Measurements from ENCODE around the gene XPO6.
A peak's percentile ranks its signal among the peaks of the same experiment; 100 is the strongest.

XPO6 gene

DNA sequence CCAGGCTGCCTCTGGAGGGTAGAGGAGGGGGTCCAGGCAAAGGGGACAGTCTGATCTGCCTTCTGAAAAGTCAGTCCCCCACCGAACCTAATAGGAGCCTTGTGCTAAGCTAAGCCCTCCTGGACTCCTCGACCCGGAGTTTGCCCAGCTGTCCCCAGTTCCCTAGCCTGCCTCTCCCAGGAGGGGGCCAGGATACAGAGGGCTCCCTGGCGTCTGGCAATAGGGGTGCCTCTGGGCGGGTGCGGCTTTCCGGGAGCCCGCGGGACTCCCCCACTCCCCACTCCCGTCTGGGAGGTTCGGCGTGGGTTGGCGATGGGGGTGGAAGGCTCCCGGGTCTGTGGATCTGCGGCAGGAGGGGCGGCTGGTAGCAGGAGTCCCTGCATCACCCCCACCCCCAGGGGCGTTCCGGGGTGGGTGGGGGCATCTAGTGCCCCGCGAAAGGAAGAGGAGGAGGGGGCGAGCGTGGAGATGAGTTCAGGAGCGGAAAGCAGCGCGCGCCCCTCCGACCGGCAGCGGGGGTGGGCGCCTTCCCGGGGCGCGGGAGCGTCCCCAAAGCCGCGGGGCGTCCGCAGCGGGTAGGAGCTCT, 149.4 kb downstream of the XPO6 start:
- CTCF ChIA-PET: interaction anchor here (0.6 to 1.5 kb wide), 5 partner anchors 8 to 90 kb away, joined by 3 to 8 read pairs (median 4); no protein-coding TSS in a partner anchor

DNA sequence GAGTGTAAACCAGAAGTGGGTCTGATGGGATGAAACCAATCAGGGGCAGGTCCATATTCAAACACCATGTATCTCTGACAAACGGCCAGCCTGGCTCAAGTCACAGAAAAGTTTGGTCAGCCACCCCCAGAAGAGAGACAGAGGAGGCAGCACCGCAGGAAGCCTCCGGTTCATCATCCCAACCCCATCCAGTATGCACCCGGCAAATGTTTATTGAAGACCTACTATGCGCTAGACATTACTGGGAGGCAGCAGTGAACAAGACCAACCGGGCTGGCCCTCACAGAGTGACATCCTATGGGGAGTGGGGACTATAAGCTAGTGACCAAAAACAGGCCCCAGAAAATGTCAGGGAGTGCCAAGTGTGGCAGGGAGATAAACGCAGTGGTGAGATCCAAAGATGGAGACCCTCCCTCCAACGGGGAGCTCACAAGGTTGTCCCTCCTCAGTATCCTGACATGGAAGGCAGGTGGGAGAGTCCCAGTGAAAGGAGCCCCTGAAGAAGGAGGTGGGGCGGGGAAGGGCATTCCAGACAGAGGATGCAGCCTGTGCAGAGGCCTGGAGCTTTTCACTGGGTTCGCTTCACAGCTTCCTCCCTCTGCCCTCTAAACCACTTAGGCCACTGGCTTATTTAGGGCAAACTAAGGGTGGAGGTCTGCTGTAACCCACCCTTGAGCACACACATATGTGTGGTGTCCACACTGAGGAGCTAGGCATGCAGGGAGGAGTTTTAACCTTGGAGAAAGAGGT, 150.2 kb downstream of the XPO6 start:
- 89% methylated on average over 7 of the region's 10 CpGs for WGBS (ENCODE audit: insufficient coverage)
- Histone ChIP-seq H3K4me1 (ENCODE audit: control extremely low read depth in 1 of 4, control insufficient read depth in 4 of 4, insufficient read depth in 4 of 4, low read length in 3 of 4) (peaks cover 0 to 16% (median 9%) of the 10 kb centered on the region in 4 experiments), H3K27me3 (replicated peaks in 2 of 5; ENCODE audit: control insufficient read depth in 4 of 5, insufficient read depth in 5 of 5, low read length in 4 of 5) (peaks cover 0 to 84% (median 37%) of the 10 kb centered on the region in 5 experiments), H3K9me3 (ENCODE audit: control extremely low read depth in 1 of 5, control insufficient read depth in 4 of 5, insufficient read depth in 2 of 5, low read depth in 1 of 5, low read length in 4 of 5) (no peaks in the 10 kb centered on the region), H3K4me3 (ENCODE audit: control insufficient read depth in 1 of 7, extremely low read depth in 1 of 7, insufficient read depth in 4 of 7, low read depth in 2 of 7, low read length in 6 of 7) (no peak overlapping the region), H3K36me3 (ENCODE audit: control insufficient read depth in 4 of 4, insufficient read depth in 4 of 4, low read length in 3 of 4) (no peaks in the 10 kb centered on the region), H3K27ac (ENCODE audit: insufficient read depth in 1 of 2, low read depth in 1 of 2, low read length in 2 of 2, poor library complexity in 1 of 2, severe bottlenecking in 2 of 2) (no peak overlapping the region)
- DNase-seq: no peak
- POLR2A ChIA-PET: interaction anchor here (0.7 kb wide), 1 partner anchor 399 kb away, joined by 3 read pairs; no protein-coding TSS in a partner anchor
- CTCF ChIA-PET: interaction anchor here (1.1 to 1.5 kb wide), 3 partner anchors 9 to 89 kb away, joined by 4 to 8 read pairs (median 5); no protein-coding TSS in a partner anchor

More for the DNA sequence above, 149.4 kb downstream of the XPO6 start:
- peaks cover 0 to 16% (median 9%) of the 10 kb centered on the region in 4 experiments for H3K4me1 ChIP-seq (ENCODE audit: control extremely low read depth in 1 of 4, control insufficient read depth in 4 of 4, insufficient read depth in 4 of 4, low read length in 3 of 4)
- H3K27ac ChIP-seq (ENCODE audit: insufficient read depth in 1 of 2, low read depth in 1 of 2, low read length in 2 of 2, poor library complexity in 1 of 2, severe bottlenecking in 2 of 2): no peak overlapping the region
- 4% methylated on average over 25 of the region's 39 CpGs for WGBS (ENCODE audit: insufficient coverage)
- peak overlapping the region in 3 of 7 experiments; percentile 45 to 68 (median 59) for H3K4me3 ChIP-seq (ENCODE audit: control insufficient read depth in 1 of 7, extremely low read depth in 1 of 7, insufficient read depth in 4 of 7, low read depth in 2 of 7, low read length in 6 of 7)
- POLR2A ChIA-PET: interaction anchor here (0.7 kb wide), 1 partner anchor 400 kb away, joined by 3 read pairs; no protein-coding TSS in a partner anchor
- DNase-seq: no peak
- H3K27me3 ChIP-seq (replicated peaks in 2 of 5; ENCODE audit: control insufficient read depth in 4 of 5, insufficient read depth in 5 of 5, low read length in 4 of 5): peaks cover 0 to 86% (median 39%) of the 10 kb centered on the region in 5 experiments
- H3K9me3 ChIP-seq (ENCODE audit: control extremely low read depth in 1 of 5, control insufficient read depth in 4 of 5, insufficient read depth in 2 of 5, low read depth in 1 of 5, low read length in 4 of 5): no peaks in the 10 kb centered on the region
- no peaks in the 10 kb centered on the region for H3K36me3 ChIP-seq (ENCODE audit: control insufficient read depth in 4 of 4, insufficient read depth in 4 of 4, low read length in 3 of 4)

- Histone ChIP-seq H3K27ac (ENCODE audit: insufficient read depth in 1 of 2, low read depth in 1 of 2, low read length in 2 of 2, poor library complexity in 1 of 2, severe bottlenecking in 2 of 2) (no peak overlapping the region), H3K4me1 (ENCODE audit: control extremely low read depth in 1 of 4, control insufficient read depth in 4 of 4, insufficient read depth in 4 of 4, low read length in 3 of 4) (peaks cover 0 to 16% (median 9%) of the 10 kb centered on the region in 4 experiments), H3K4me3 (ENCODE audit: control insufficient read depth in 1 of 7, extremely low read depth in 1 of 7, insufficient read depth in 4 of 7, low read depth in 2 of 7, low read length in 6 of 7) (no peak overlapping the region), H3K36me3 (ENCODE audit: control insufficient read depth in 4 of 4, insufficient read depth in 4 of 4, low read length in 3 of 4) (no peaks in the 10 kb centered on the region), H3K27me3 (replicated peaks in 2 of 5; ENCODE audit: control insufficient read depth in 4 of 5, insufficient read depth in 5 of 5, low read length in 4 of 5) (peaks cover 0 to 73% (median 33%) of the 10 kb centered on the region in 5 experiments), H3K9me3 (ENCODE audit: control extremely low read depth in 1 of 5, control insufficient read depth in 4 of 5, insufficient read depth in 2 of 5, low read depth in 1 of 5, low read length in 4 of 5) (no peaks in the 10 kb centered on the region)
- ChIA-PET CTCF (no interaction called here), POLR2A (no interaction called here)
- WGBS (ENCODE audit: insufficient coverage): 44% methylated on average over 8 of the region's 12 CpGs
- DNase-seq: no peak
These were observed 151.8 kb downstream of the XPO6 start for GRCh38 chr16:28059841-28060575.

- WGBS (ENCODE audit: insufficient coverage): 47% methylated on average over 8 of the region's 18 CpGs
- H3K9me3 ChIP-seq (ENCODE audit: control extremely low read depth in 1 of 5, control insufficient read depth in 4 of 5, insufficient read depth in 2 of 5, low read depth in 1 of 5, low read length in 4 of 5): no peaks in the 10 kb centered on the region
- H3K36me3 ChIP-seq (ENCODE audit: control insufficient read depth in 4 of 4, insufficient read depth in 4 of 4, low read length in 3 of 4): no peaks in the 10 kb centered on the region
- H3K4me3 ChIP-seq (ENCODE audit: control insufficient read depth in 1 of 7, extremely low read depth in 1 of 7, insufficient read depth in 4 of 7, low read depth in 2 of 7, low read length in 6 of 7): no peak overlapping the region
- H3K27me3 ChIP-seq (replicated peaks in 2 of 5; ENCODE audit: control insufficient read depth in 4 of 5, insufficient read depth in 5 of 5, low read length in 4 of 5): peaks cover 0 to 63% (median 27%) of the 10 kb centered on the region in 5 experiments
- ChIA-PET CTCF (interaction anchor here (1.9 kb wide), 1 partner anchor 86 kb away, joined by 4 read pairs; no protein-coding TSS in a partner anchor), POLR2A (no interaction called here)
- no peak overlapping the region for H3K27ac ChIP-seq (ENCODE audit: insufficient read depth in 1 of 2, low read depth in 1 of 2, low read length in 2 of 2, poor library complexity in 1 of 2, severe bottlenecking in 2 of 2)
- peaks cover 0 to 16% (median 9%) of the 10 kb centered on the region in 4 experiments for H3K4me1 ChIP-seq (ENCODE audit: control extremely low read depth in 1 of 4, control insufficient read depth in 4 of 4, insufficient read depth in 4 of 4, low read length in 3 of 4)
- DNase-seq: no peak
These were observed 152.8 kb downstream of the XPO6 start for GRCh38 chr16:28058839-28059589.

DNA sequence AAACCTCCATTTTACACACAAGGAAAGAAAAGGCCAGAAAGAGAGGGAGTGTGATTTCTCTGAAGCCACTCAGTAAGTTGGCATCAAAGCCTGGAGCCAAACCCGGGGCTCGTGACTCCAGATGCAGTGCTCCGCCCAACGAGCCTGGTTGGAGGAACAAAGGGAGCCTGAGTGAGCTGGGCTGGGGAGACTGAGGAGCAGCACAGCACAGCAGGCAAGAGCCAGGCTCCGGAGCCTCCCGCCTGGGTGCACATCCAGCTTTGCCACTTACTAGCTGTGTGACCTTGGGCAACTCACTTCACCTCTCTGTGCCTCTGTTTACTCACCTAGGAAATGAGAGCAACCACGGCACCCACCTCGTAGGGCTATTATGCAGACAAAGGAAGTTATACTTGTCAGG, 153.8 kb downstream of the XPO6 start:
- Histone ChIP-seq H3K9me3 (ENCODE audit: control extremely low read depth in 1 of 5, control insufficient read depth in 4 of 5, insufficient read depth in 2 of 5, low read depth in 1 of 5, low read length in 4 of 5) (no peaks in the 10 kb centered on the region), H3K4me1 (ENCODE audit: control extremely low read depth in 1 of 4, control insufficient read depth in 4 of 4, insufficient read depth in 4 of 4, low read length in 3 of 4) (peaks cover 0 to 8% (median 4%) of the 10 kb centered on the region in 4 experiments), H3K27me3 (replicated peaks in 2 of 5; ENCODE audit: control insufficient read depth in 4 of 5, insufficient read depth in 5 of 5, low read length in 4 of 5) (peaks cover 0 to 66% (median 27%) of the 10 kb centered on the region in 5 experiments), H3K36me3 (ENCODE audit: control insufficient read depth in 4 of 4, insufficient read depth in 4 of 4, low read length in 3 of 4) (no peaks in the 10 kb centered on the region), H3K4me3 (ENCODE audit: control insufficient read depth in 1 of 7, extremely low read depth in 1 of 7, insufficient read depth in 4 of 7, low read depth in 2 of 7, low read length in 6 of 7) (no peak overlapping the region), H3K27ac (ENCODE audit: insufficient read depth in 1 of 2, low read depth in 1 of 2, low read length in 2 of 2, poor library complexity in 1 of 2, severe bottlenecking in 2 of 2) (no peak overlapping the region)
- 92% methylated on average over 6 of the region's 8 CpGs for WGBS (ENCODE audit: insufficient coverage)
- ChIA-PET POLR2A (no interaction called here), CTCF (interaction anchor here (0.9 to 1.9 kb wide), 2 partner anchors 11 to 85 kb away, joined by 3 to 4 read pairs; no protein-coding TSS in a partner anchor)
- DNase-seq: no peak

- Histone ChIP-seq H3K9me3 (ENCODE audit: control extremely low read depth in 1 of 5, control insufficient read depth in 4 of 5, insufficient read depth in 2 of 5, low read depth in 1 of 5, low read length in 4 of 5) (peaks cover 0 to 11% (median 4%) of the 10 kb centered on the region in 5 experiments), H3K27ac (ENCODE audit: insufficient read depth in 1 of 2, low read depth in 1 of 2, low read length in 2 of 2, poor library complexity in 1 of 2, severe bottlenecking in 2 of 2) (no peak overlapping the region), H3K4me3 (ENCODE audit: control insufficient read depth in 1 of 7, extremely low read depth in 1 of 7, insufficient read depth in 4 of 7, low read depth in 2 of 7, low read length in 6 of 7) (no peak overlapping the region), H3K27me3 (replicated peaks in 2 of 5; ENCODE audit: control insufficient read depth in 4 of 5, insufficient read depth in 5 of 5, low read length in 4 of 5) (peaks cover 3 to 40% (median 6%) of the 10 kb centered on the region in 5 experiments), H3K36me3 (ENCODE audit: control insufficient read depth in 4 of 4, insufficient read depth in 4 of 4, low read length in 3 of 4) (no peaks in the 10 kb centered on the region), H3K4me1 (ENCODE audit: control extremely low read depth in 1 of 4, control insufficient read depth in 4 of 4, insufficient read depth in 4 of 4, low read length in 3 of 4) (no peaks in the 10 kb centered on the region)
- no peak for DNase-seq
- ChIA-PET CTCF (no interaction called here), POLR2A (no interaction called here)
- 26% methylated on average over 11 of the region's 15 CpGs for WGBS (ENCODE audit: insufficient coverage)
These were observed 158.3 kb downstream of the XPO6 start for GRCh38 chr16:28053461-28053860.
